ENCODE measurements around the gene ME3.

GRCh38 chr11:86708669-86709068 lies 36.3 kb upstream of the ME3 start:
- TF ChIP-seq YY1 (IDR thresholded peaks at IDR 0.05; ENCODE audit: insufficient read depth, insufficient read length) (no peak), SUZ12 (IDR thresholded peaks at IDR 0.05; ENCODE audit: extremely low read depth, insufficient read depth, insufficient read length) (no peak), ZNF274 (IDR thresholded peaks at IDR 0.05; ENCODE audit: low read depth, low read length) (no peak)
